HepG2 (cell line): ENCODE results near the gene SLC25A5. TPM values are rescaled to one million over a fixed set of nuclear protein-coding genes. Genes with fewer than 3 reads are reported as not detected.

ENCODE experiments used
- CBX1 ChIP-seq: IDR thresholded peaks from one replicate; pipeline ENCODE4 v1.6.1; 2016; ENCODE audit warnings: antibody characterized with exemption, low read depth
- HHEX ChIP-seq: IDR thresholded peaks from 2 replicates; pipeline ENCODE4 v1.6.1; 2016; ENCODE audit warnings: control low read depth
- HNRNPLL ChIP-seq: fragments of 200-400 bp; formaldehyde crosslinking; IDR thresholded peaks from 2 replicates; pipeline ENCODE4 v1.6.1; 2017; ENCODE audit warnings: mild to moderate bottlenecking, low read depth, low read length; ENCODE audit not compliant: poor library complexity, severe bottlenecking
- LBX2 ChIP-seq: sonication (generic); formaldehyde crosslinking; IDR thresholded peaks from 2 replicates; pipeline ENCODE4 v1.5.0; 2020; ENCODE audit warnings: missing genetic modification reagents, mild to moderate bottlenecking, borderline replicate concordance
- MYC ChIP-seq: sonication (generic); formaldehyde crosslinking; IDR thresholded peaks from 2 replicates; pipeline ENCODE4 v1.9.0; 2021; ENCODE audit warnings: missing genetic modification reagents, borderline replicate concordance
- NFATC3 ChIP-seq: sonication (generic); formaldehyde crosslinking; IDR thresholded peaks from 2 replicates; pipeline ENCODE4 v1.5.1; 2020; ENCODE audit warnings: mild to moderate bottlenecking, missing genetic modification reagents
- NFE2L1 ChIP-seq: sonication (generic); formaldehyde crosslinking; IDR thresholded peaks from 2 replicates; pipeline ENCODE4 v1.4.0; 2020; ENCODE audit warnings: missing genetic modification reagents, mild to moderate bottlenecking, borderline replicate concordance
- PHF8 ChIP-seq: sonication (generic); formaldehyde crosslinking; IDR thresholded peaks from 2 replicates; pipeline ENCODE4 v1.5.0; 2020; ENCODE audit warnings: missing genetic modification reagents
- POLR2A ChIP-seq, 2 experiments: IDR thresholded peaks; 2 replicates each; pipeline ENCODE4 v1.6.1; 2011; ENCODE audit warnings: low read depth in 2 of 2, low read length in 2 of 2, mild to moderate bottlenecking in 1 of 2, moderate library complexity in 1 of 2; ENCODE audit not compliant: insufficient read depth in 1 of 2
- SOX5 ChIP-seq: IDR thresholded peaks from 2 replicates; pipeline ENCODE4 v1.6.1; 2016; ENCODE audit warnings: borderline replicate concordance
- TFDP2 ChIP-seq: sonication (generic); formaldehyde crosslinking; IDR thresholded peaks from 2 replicates; pipeline ENCODE4 v1.4.0; 2020; ENCODE audit warnings: missing genetic modification reagents
- YY1 ChIP-seq: IDR thresholded peaks from 2 replicates; pipeline ENCODE4 v1.6.1; 2011; ENCODE audit warnings: low read length, low read depth, moderate library complexity, mild to moderate bottlenecking; ENCODE audit not compliant: insufficient read depth, insufficient replicate concordance
- ZFP82 ChIP-seq: sonication (generic); formaldehyde crosslinking; IDR thresholded peaks from 2 replicates; pipeline ENCODE4 v1.5.1; 2020; ENCODE audit warnings: mild to moderate bottlenecking, missing genetic modification reagents, borderline replicate concordance
- ZNF430 ChIP-seq: sonication (generic); formaldehyde crosslinking; IDR thresholded peaks from 2 replicates; pipeline ENCODE4 v1.9.0; 2021; ENCODE audit warnings: mild to moderate bottlenecking, missing genetic modification reagents
- ZNF460 ChIP-seq: sonication (generic); formaldehyde crosslinking; IDR thresholded peaks from 2 replicates; pipeline ENCODE4 v1.5.1; 2020; ENCODE audit warnings: missing genetic modification reagents, mild to moderate bottlenecking, borderline replicate concordance
- ZNF484 ChIP-seq: sonication (generic); formaldehyde crosslinking; IDR thresholded peaks from 2 replicates; pipeline ENCODE4 v1.5.1; 2020; ENCODE audit warnings: mild to moderate bottlenecking, low read depth, missing genetic modification reagents, borderline replicate concordance
- ZNF7 ChIP-seq: IDR thresholded peaks from 2 replicates; pipeline ENCODE4 v1.6.1; 2016; ENCODE audit warnings: missing biosample characterization, missing genetic modification reagents
- ZNF737 ChIP-seq: sonication (generic); formaldehyde crosslinking; IDR thresholded peaks from 2 replicates; pipeline ENCODE4 v1.5.0; 2020; ENCODE audit warnings: missing genetic modification reagents, mild to moderate bottlenecking, borderline replicate concordance
- ZNF766 ChIP-seq: sonication (generic); formaldehyde crosslinking; IDR thresholded peaks from 2 replicates; pipeline ENCODE4 v1.5.0; 2020; ENCODE audit warnings: missing genetic modification reagents, borderline replicate concordance
- ZZZ3 ChIP-seq: sonication (generic); formaldehyde crosslinking; IDR thresholded peaks from 2 replicates; pipeline ENCODE4 v1.4.0; 2020; ENCODE audit warnings: missing genetic modification reagents, mild to moderate bottlenecking, borderline replicate concordance
- polyA plus RNA-seq, 8 experiments: library from polyadenylated mRNA; depleted of rRNA in 3 of 8; stranded (reverse) in 7 of 8; unstranded in 1 of 8; fragments of >200 nt; fragmentation: Illumina TruSeq in 4 of 8; extraction: Trizol in 4 of 8; gene quantifications; 2 replicates each; pipeline versions ENCODE4 v1.2.1 to v1.2.3, GENCODE V29; 2011 to 2016; ENCODE audit warnings: low read depth in 4 of 8, missing spikeins in 1 of 8, mixed read lengths in 1 of 8; ENCODE audit not compliant: insufficient read depth in 1 of 8
- total RNA-seq, 5 experiments: library from RNA; depleted of rRNA; stranded (reverse); fragments of >200 nt; fragmentation: Illumina TruSeq; extraction: Trizol; gene quantifications; 2 replicates each; pipeline ENCODE4 v1.2.3, GENCODE V29; 2016; ENCODE audit warnings: low read depth in 1 of 5
- TF ChIP-seq, protein P1 (sequence below): sonication (generic); formaldehyde crosslinking; IDR thresholded peaks from 2 replicates; pipeline ENCODE4 v1.4.0; 2020; ENCODE audit warnings: missing genetic modification reagents, borderline replicate concordance
- TF ChIP-seq, protein P2 (sequence below): sonication (generic); formaldehyde crosslinking; IDR thresholded peaks from 2 replicates; pipeline ENCODE4 v1.8.0; 2022; ENCODE audit warnings: mild to moderate bottlenecking, missing genetic modification reagents; ENCODE audit not compliant: insufficient replicate concordance

Gene SLC25A5
- total and polyA plus RNA-seq, 2 of the 13 experiments (the other 11 are each of a cell fraction or from before 2014, with no cell fraction given): 300 to 402 TPM

GRCh38 chrX:119495734-119496726 is 27.8 kb downstream of the SLC25A5 start (continued):
- TF ChIP-seq, protein P1, sequence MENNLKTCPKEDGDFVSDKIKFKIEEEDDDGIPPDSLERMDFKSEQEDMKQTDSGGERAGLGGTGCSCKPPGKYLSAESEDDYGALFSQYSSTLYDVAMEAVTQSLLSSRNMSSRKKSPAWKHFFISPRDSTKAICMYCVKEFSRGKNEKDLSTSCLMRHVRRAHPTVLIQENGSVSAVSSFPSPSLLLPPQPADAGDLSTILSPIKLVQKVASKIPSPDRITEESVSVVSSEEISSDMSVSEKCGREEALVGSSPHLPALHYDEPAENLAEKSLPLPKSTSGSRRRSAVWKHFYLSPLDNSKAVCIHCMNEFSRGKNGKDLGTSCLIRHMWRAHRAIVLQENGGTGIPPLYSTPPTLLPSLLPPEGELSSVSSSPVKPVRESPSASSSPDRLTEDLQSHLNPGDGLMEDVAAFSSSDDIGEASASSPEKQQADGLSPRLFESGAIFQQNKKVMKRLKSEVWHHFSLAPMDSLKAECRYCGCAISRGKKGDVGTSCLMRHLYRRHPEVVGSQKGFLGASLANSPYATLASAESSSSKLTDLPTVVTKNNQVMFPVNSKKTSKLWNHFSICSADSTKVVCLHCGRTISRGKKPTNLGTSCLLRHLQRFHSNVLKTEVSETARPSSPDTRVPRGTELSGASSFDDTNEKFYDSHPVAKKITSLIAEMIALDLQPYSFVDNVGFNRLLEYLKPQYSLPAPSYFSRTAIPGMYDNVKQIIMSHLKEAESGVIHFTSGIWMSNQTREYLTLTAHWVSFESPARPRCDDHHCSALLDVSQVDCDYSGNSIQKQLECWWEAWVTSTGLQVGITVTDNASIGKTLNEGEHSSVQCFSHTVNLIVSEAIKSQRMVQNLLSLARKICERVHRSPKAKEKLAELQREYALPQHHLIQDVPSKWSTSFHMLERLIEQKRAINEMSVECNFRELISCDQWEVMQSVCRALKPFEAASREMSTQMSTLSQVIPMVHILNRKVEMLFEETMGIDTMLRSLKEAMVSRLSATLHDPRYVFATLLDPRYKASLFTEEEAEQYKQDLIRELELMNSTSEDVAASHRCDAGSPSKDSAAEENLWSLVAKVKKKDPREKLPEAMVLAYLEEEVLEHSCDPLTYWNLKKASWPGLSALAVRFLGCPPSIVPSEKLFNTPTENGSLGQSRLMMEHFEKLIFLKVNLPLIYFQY (CRISPR knock-in tag): no peak
- no peak for TF ChIP-seq ZNF484 (CRISPR knock-in tag)
- no peak for TF ChIP-seq ZFP82
- peak; percentile 76 for TF ChIP-seq SOX5
- TF ChIP-seq NFE2L1 (CRISPR knock-in tag): no peak
- no peak for TF ChIP-seq HNRNPLL
- TF ChIP-seq YY1: peak; percentile 22
- no peak for TF ChIP-seq ZNF460 (CRISPR knock-in tag)
- no peak for TF ChIP-seq ZNF7 (CRISPR knock-in tag)
- TF ChIP-seq ZZZ3 (CRISPR knock-in tag): no peak
- TF ChIP-seq MYC (CRISPR knock-in tag): peak; percentile 84; the same call in 1 of the 2 replicates
- no peak for TF ChIP-seq TFDP2 (CRISPR knock-in tag)
- no peak for TF ChIP-seq ZNF737
- TF ChIP-seq, protein P2, sequence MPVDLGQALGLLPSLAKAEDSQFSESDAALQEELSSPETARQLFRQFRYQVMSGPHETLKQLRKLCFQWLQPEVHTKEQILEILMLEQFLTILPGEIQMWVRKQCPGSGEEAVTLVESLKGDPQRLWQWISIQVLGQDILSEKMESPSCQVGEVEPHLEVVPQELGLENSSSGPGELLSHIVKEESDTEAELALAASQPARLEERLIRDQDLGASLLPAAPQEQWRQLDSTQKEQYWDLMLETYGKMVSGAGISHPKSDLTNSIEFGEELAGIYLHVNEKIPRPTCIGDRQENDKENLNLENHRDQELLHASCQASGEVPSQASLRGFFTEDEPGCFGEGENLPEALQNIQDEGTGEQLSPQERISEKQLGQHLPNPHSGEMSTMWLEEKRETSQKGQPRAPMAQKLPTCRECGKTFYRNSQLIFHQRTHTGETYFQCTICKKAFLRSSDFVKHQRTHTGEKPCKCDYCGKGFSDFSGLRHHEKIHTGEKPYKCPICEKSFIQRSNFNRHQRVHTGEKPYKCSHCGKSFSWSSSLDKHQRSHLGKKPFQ (CRISPR knock-in tag): no peak
- TF ChIP-seq PHF8 (CRISPR knock-in tag): no peak
- TF ChIP-seq LBX2: no peak
- no peak for TF ChIP-seq CBX1
- TF ChIP-seq NFATC3 (CRISPR knock-in tag): no peak
- TF ChIP-seq ZNF766: no peak
- peak in 1 of 2 experiments; percentile 25; a peak in 1 of 4 replicates for TF ChIP-seq POLR2A (IDR thresholded peaks at IDR 0.05; ENCODE audit: insufficient read depth in 1 of 2, low read depth in 2 of 2, low read length in 2 of 2)
- TF ChIP-seq ZNF430 (CRISPR knock-in tag): no peak
- TF ChIP-seq HHEX (CRISPR knock-in tag): no peak
